ENCODE results near the gene FILIP1. TPM values are rescaled to one million over a fixed set of nuclear protein-coding genes. Genes with fewer than 3 reads are reported as not detected.
"Not testable (repeated sequence)": the region's sequence is repeated elsewhere in the genome, so short reads cannot be mapped to it uniquely, and the experiment has no call there.

The FILIP1 gene
- total RNA-seq, 4 donors from 2014 or later, result 2.2 to 9.3 (median 5.1) TPM

DNA sequence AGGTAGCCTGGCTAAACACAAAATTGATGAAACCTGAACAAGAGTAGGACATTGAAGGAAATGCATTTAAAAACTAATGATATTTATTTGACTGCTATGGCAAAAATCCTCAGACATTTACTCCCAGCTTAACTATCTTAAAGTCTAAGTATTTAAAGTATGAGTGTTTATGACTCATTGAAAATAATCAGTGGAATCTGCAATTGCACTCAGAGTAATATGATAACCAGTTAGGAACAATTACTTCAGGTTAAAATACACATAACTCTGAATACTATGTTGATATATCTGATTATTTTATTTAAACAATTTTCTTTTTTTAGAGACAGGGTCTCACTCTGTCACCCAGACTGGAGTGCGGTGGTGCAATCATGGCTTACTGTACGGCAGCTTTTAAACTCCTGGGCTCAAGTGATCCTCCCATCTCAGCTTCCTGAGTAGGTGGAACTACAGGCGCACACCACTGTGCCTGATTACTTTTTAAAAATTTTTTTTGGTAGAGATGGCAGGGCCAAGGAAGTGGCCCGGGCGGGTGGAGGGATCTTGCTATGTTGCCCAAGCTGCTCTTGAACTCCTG is 43.9 kb downstream of the FILIP1 start:
- Histone ChIP-seq H3K36me3 (no peaks in the 10 kb centered on the region), H3K4me3 (replicated peaks in 1 of 3) (no peak overlapping the region), H3K27me3 (no peaks in the 10 kb centered on the region), H3K4me1 (peaks cover 8 to 13% of the 10 kb centered on the region in 2 donors), H3K9me3 (no peaks in the 10 kb centered on the region), H3K27ac (no peak overlapping the region)
- 95 to 97% methylated on average over 5 of the region's 5 CpGs for WGBS, 2 donors
- TF ChIP-seq POLR2A (IDR thresholded peaks at IDR 0.05), result no peak
- TF ChIP-seq, protein P1, sequence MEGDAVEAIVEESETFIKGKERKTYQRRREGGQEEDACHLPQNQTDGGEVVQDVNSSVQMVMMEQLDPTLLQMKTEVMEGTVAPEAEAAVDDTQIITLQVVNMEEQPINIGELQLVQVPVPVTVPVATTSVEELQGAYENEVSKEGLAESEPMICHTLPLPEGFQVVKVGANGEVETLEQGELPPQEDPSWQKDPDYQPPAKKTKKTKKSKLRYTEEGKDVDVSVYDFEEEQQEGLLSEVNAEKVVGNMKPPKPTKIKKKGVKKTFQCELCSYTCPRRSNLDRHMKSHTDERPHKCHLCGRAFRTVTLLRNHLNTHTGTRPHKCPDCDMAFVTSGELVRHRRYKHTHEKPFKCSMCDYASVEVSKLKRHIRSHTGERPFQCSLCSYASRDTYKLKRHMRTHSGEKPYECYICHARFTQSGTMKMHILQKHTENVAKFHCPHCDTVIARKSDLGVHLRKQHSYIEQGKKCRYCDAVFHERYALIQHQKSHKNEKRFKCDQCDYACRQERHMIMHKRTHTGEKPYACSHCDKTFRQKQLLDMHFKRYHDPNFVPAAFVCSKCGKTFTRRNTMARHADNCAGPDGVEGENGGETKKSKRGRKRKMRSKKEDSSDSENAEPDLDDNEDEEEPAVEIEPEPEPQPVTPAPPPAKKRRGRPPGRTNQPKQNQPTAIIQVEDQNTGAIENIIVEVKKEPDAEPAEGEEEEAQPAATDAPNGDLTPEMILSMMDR (IDR thresholded peaks at IDR 0.05), result no peak
- intact Hi-C loops (cut with DNase I), result no loop called here
- DNase-seq, result no peak

DNA sequence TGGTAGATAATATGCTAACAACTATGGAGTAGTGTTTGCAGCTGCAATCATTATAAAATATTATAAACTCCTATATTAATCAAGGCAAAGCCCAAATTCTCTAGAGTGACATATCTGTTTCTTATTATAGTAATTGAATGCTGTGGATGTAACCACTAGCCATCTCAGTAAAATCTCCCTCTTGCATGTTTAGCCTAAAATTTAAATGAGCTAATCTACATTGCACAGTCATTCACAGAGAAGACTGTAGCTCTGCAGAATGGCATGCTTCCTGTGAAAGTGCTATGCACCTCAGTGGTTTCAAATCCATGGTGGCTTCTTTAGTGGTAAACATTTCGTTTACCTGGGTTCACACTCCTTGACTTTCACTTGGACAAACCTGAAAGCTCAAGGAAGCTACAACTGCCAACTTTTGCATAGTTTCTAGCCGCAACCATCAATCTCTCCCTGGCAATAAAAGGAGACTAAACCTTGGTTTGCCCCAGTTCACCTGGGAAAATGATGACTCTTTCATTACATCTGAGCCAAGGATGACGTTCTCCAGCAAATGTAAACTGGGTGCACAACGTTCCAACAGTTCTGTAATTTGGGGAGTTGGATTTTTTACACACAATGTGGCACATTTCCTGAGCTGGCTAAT is 47.2 kb downstream of the FILIP1 start:
- Histone ChIP-seq H3K4me1 (peaks cover 8 to 16% of the 10 kb centered on the region in 2 donors), H3K4me3 (replicated peaks in 1 of 3) (no peak overlapping the region), H3K36me3 (no peaks in the 10 kb centered on the region), H3K27me3 (no peaks in the 10 kb centered on the region), H3K27ac (no peak overlapping the region), H3K9me3 (no peaks in the 10 kb centered on the region)
- no peak for DNase-seq
- intact Hi-C loops (cut with DNase I), result no loop called here
- TF ChIP-seq, protein P1 (IDR thresholded peaks at IDR 0.05), result no peak
- no peak for TF ChIP-seq POLR2A (IDR thresholded peaks at IDR 0.05)
- WGBS, 2 donors, result 47 to 54% methylated on average over 4 of the region's 4 CpGs

DNA sequence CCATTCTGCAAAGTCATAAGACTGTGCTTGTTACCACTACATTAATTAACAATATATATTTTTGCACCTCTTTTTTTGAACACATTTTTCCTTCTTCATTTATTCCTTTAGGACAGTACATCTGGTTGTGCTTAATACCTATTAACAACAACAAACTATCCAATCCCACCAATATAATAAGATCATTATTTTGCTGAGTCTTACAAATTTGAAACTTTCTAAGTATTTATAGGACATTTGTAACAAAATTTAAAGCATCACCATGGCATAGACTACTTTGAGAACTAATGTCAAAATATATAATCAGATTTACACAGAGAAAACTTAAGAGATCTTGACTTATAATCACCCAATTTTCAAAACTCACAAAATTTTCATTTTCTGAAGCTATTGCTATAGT is 47.9 kb downstream of the FILIP1 start:
- no peak overlapping the region for H3K27ac ChIP-seq
- no peak for TF ChIP-seq POLR2A (IDR thresholded peaks at IDR 0.05)
- TF ChIP-seq, protein P1 (IDR thresholded peaks at IDR 0.05), result no peak
- no peaks in the 10 kb centered on the region for H3K36me3 ChIP-seq
- no peak for DNase-seq
- peaks cover 8 to 16% of the 10 kb centered on the region in 2 donors for H3K4me1 ChIP-seq
- intact Hi-C loops (cut with DNase I), result no loop called here
- H3K4me3 ChIP-seq (replicated peaks in 1 of 3), result no peak overlapping the region
- H3K27me3 ChIP-seq, result no peaks in the 10 kb centered on the region
- H3K9me3 ChIP-seq, result no peaks in the 10 kb centered on the region

DNA sequence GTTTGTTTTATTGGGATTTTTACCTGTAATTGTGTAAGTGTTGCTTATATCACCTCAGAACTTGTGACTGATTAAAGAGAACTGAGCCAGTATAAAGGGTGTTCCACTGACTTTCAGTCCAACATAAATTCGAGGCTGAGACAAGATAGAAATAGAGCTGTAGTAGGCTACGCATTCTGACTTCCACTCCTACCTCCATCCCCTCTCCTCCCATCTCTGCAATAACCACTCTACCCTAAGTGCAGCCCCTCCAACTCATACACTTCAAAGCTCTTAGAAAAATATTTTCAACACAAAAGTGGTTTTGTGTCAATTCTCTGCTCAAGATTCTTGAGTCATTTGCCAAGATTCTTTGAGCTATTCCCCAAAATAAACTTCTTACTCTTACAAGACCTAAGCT is 48.7 kb downstream of the FILIP1 start:
- no peaks in the 10 kb centered on the region for H3K36me3 ChIP-seq
- peaks cover 8 to 16% of the 10 kb centered on the region in 2 donors for H3K4me1 ChIP-seq
- WGBS, 2 donors, result 18 to 36% methylated on average over 2 of the region's 2 CpGs
- H3K9me3 ChIP-seq, result no peaks in the 10 kb centered on the region
- no peak overlapping the region for H3K4me3 ChIP-seq (replicated peaks in 1 of 3)
- intact Hi-C loops (cut with DNase I), result no loop called here
- no peak for TF ChIP-seq POLR2A (IDR thresholded peaks at IDR 0.05)
- TF ChIP-seq, protein P1 (IDR thresholded peaks at IDR 0.05), result no peak
- peak overlapping the region in 1 of 3 donors; percentile 24 for H3K27ac ChIP-seq
- H3K27me3 ChIP-seq, result no peaks in the 10 kb centered on the region
- no peak for DNase-seq

DNA sequence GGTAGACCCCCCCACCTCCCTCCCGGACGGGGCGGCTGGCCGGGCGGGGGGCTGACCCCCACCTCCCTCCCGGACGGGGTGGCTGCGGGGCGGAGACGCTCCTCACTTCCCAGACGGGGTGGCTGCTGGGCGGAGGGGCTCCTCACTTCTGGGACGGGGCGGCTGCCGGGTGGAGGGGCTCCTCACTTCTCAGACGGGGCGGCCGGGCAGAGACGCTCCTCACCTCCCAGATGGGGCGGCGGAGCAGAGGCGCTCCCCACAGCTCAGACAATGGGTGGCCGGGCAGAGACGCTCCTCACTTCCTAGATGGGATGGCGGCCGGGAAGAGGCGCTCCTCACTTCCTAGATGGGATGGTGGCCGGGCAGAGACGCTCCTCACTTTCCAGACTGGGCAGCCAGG is 51.7 kb downstream of the FILIP1 start:
- DNase-seq, H3K9me3 ChIP-seq: not testable (repeated sequence)

DNA sequence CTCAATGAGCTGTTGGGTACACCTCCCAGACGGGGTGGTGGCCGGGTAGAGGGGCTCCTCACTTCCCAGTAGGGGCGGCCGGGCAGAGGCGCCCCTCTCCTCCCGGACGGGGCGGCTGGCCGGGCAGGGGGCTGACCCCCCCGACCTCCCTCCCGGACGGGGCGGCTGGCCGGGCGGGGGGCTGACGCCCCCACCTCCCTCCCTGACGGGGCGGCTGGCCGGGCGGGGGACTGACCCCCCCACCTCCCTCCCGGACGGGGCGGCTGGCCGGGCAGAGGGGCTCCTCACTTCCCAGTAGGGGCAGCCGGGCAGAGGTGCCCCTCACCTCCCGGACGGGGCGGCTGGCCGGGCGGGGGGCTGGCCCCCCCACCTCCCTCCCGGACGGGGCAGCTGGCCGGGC is 52.1 kb downstream of the FILIP1 start:
- H3K27ac ChIP-seq; H3K36me3 ChIP-seq; H3K9me3 ChIP-seq; intact Hi-C loops (cut with DNase I); DNase-seq; H3K27me3 ChIP-seq; H3K4me3 ChIP-seq (replicated peaks in 1 of 3): not testable (repeated sequence)
- peaks cover 6 to 12% of the 10 kb centered on the region in 2 donors for H3K4me1 ChIP-seq
- WGBS, 2 donors, result no CpG with 5 or more reads among the region's 33 CpGs

More for the DNA sequence above, 51.7 kb downstream of the FILIP1 start:
- H3K27ac ChIP-seq; intact Hi-C loops (cut with DNase I); H3K36me3 ChIP-seq; H3K4me3 ChIP-seq (replicated peaks in 1 of 3); H3K27me3 ChIP-seq: not testable (repeated sequence)
- peaks cover 10 to 16% of the 10 kb centered on the region in 2 donors for H3K4me1 ChIP-seq
- 80% methylated on average over 1 of the region's 29 CpGs; no CpG with 5 or more reads in 1 of the 2 donors for WGBS, 2 donors
